ENCODE data around the gene C19orf85.

C19orf85 gene

DNA sequence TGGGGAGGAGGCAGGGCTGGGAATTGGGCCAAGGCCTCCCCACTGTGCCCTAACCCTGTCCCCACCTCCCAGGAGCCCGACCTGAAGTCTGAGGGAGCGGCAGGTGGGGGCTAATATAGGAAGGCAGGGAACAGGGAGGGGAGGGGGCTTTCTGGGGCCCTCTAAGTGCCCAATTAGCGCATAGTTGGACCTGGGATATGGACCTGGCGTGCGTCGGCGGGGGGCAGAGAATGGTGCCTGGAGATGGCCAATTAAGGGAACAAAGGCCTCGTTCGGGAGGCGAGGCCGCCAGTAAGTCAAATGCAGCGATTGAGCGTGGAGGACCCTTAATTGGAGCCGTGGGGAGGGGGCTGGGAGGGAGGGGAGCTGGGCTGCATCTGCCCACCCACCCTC is at the start of gene C19orf85:
C19orf85 (minus strand) TSS at position 90 of the 393 bp plus-strand sequence. CDS start 197 bp downstream, outside the sequence.
- Histone ChIP-seq H3K9ac (ENCODE audit: insufficient read length) (no peak within 1 kb of the TSS), H3K36me3 (ENCODE audit: insufficient read depth, low read length) (no peaks in the 10 kb centered on the region), H3K9me3 (ENCODE audit: low read depth, low read length) (no peaks in the 10 kb centered on the region), H3K27ac (no peak within 1 kb of the TSS), H3K4me3 (no peak within 1 kb of the TSS)
- no peak for DNase-seq (ENCODE audit: low read depth, low spot score)
- no peak for TF ChIP-seq POLR2AphosphoS5 (IDR thresholded peaks at IDR 0.05; ENCODE audit: borderline replicate concordance, low read depth, low read length)
- TF ChIP-seq FOXP2 (optimal IDR thresholded peaks at IDR 0.05; ENCODE audit: control extremely low read depth, extremely low read length, insufficient read depth), result no peak
- no peak for TF ChIP-seq EZH2 (IDR thresholded peaks at IDR 0.05)

DNA sequence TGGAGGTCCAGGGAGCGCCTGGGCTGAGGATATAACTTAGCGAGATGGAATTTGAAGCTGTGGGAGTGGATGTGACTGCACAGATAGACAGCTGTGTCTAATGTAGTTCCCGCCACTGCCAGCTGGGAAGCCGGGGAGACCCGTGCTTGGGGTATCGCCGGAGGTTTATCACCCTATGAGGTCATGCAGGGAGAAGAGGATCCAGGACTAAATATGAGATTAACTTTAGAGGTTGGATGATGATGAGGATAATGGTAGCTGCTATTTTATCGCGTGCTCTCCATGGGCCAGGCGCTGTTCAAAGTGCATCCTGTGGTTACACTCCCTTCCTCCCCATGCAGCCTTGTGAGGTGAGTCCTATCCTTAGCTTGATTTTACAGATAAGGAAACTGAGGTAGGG is 43.6 kb upstream of the C19orf85 start:
- Histone ChIP-seq H3K9me3 (ENCODE audit: low read depth, low read length) (no peaks in the 10 kb centered on the region), H3K9ac (ENCODE audit: insufficient read length) (no peak overlapping the region), H3K27ac (no peak overlapping the region), H3K4me3 (no peak overlapping the region), H3K36me3 (ENCODE audit: insufficient read depth, low read length) (no peaks in the 10 kb centered on the region)
- DNase-seq (ENCODE audit: low read depth, low spot score), result no peak
- no peak for TF ChIP-seq POLR2AphosphoS5 (IDR thresholded peaks at IDR 0.05; ENCODE audit: borderline replicate concordance, low read depth, low read length)

DNA sequence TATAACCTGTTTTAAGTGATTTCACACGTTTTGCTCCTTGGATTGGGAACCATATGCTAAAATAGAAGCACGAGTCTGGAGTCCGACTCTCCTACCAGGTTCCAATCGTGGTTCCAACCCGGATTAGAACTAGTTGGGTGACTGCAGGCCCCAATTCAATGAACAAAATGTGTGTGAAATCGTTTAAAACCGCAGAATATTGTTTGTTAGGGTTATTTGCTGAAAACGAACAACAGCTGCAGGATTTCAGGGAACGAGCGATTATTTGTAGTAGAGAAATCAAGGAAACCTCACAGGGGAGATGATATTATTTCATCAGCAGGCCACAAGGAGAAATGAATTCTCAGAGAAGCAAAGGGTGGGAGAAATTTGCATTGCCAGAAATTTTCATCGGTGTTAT is 40.4 kb upstream of the C19orf85 start:
- H3K9me3 ChIP-seq (ENCODE audit: low read depth, low read length), result no peaks in the 10 kb centered on the region
- H3K27ac ChIP-seq, result no peak overlapping the region
- H3K36me3 ChIP-seq (ENCODE audit: insufficient read depth, low read length), result no peaks in the 10 kb centered on the region
- no peak overlapping the region for H3K4me3 ChIP-seq
- H3K9ac ChIP-seq (ENCODE audit: insufficient read length), result no peak overlapping the region
- TF ChIP-seq EZH2 (IDR thresholded peaks at IDR 0.05), result no peak
- no peak for TF ChIP-seq POLR2AphosphoS5 (IDR thresholded peaks at IDR 0.05; ENCODE audit: borderline replicate concordance, low read depth, low read length)
- no peak for TF ChIP-seq FOXP2 (optimal IDR thresholded peaks at IDR 0.05; ENCODE audit: control extremely low read depth, extremely low read length, insufficient read depth)
- no peak for DNase-seq (ENCODE audit: low read depth, low spot score)

DNA sequence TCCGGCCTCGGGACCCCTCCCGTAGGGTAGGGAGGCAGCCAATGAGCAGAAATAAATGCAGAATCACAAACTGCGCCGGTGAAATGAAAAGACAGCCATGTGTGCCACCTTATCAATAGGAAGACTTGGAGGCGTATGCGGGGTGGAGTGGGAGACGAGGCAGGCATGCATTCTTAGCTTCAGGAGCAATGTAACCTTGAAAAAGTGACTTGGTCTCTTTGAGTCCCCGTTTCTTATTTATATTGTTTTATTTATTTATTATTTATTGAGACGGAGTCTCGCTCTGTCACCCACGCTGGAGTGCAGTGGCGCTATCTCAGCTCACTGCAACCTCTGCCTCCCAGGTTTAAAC is 39.7 kb upstream of the C19orf85 start:
- no peak overlapping the region for H3K9ac ChIP-seq (ENCODE audit: insufficient read length)
- TF ChIP-seq POLR2AphosphoS5 (IDR thresholded peaks at IDR 0.05; ENCODE audit: borderline replicate concordance, low read depth, low read length) (no peak), FOXP2 (optimal IDR thresholded peaks at IDR 0.05; ENCODE audit: control extremely low read depth, extremely low read length, insufficient read depth) (no peak), EZH2 (IDR thresholded peaks at IDR 0.05) (no peak)
- no peak for DNase-seq (ENCODE audit: low read depth, low spot score)
- peak overlapping the region; percentile 75 for H3K4me3 ChIP-seq
- no peak overlapping the region for H3K27ac ChIP-seq
- no peaks in the 10 kb centered on the region for H3K9me3 ChIP-seq (ENCODE audit: low read depth, low read length)
- H3K36me3 ChIP-seq (ENCODE audit: insufficient read depth, low read length), result no peaks in the 10 kb centered on the region

DNA sequence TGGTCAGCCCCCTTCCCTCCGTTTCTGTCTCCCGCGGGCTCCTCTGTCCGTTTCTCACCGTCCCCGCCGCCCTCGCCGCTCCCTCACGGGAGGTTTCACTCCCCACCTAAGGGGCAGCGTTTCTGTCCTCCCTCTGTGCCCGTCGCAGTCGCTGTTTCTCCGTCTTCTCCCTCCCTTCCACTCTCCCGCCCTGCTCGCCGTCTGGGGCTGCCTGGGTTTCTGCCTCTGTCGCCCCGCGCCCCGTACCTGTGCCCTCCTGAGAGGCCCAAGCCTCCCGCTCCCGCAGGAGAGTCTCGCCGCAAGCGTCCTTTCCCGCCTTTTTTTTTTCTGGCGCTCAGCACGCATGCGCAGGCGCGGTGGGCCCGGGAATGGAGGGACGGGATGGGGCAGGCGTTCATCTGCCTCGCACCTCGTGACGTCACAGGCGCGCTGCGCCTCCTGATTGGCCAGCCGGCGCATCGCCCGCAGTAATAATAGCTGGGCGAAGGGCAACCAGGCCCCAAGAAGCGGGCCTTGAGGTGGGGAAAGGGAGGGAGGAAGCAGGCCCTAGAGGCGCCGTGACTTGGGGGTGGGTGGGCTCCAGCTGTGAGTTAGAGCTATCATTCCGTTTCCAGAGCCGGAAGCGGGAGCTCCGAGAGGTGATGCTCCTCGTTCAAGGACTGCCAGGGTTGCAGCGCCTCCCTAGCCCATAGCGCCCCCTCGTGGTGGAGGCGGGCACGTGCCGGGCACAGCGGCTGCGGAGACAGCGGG is 39.1 kb upstream of the C19orf85 start:
- Histone ChIP-seq H3K27ac (no peak overlapping the region), H3K9ac (ENCODE audit: insufficient read length) (no peak overlapping the region), H3K4me3 (peak overlapping the region; percentile 75), H3K9me3 (ENCODE audit: low read depth, low read length) (no peaks in the 10 kb centered on the region), H3K36me3 (ENCODE audit: insufficient read depth, low read length) (no peaks in the 10 kb centered on the region)
- TF ChIP-seq EZH2 (IDR thresholded peaks at IDR 0.05) (no peak), FOXP2 (optimal IDR thresholded peaks at IDR 0.05; ENCODE audit: control extremely low read depth, extremely low read length, insufficient read depth) (peak; percentile 35), POLR2AphosphoS5 (IDR thresholded peaks at IDR 0.05; ENCODE audit: borderline replicate concordance, low read depth, low read length) (no peak)
- peak; percentile 44 for DNase-seq (ENCODE audit: low read depth, low spot score)

DNA sequence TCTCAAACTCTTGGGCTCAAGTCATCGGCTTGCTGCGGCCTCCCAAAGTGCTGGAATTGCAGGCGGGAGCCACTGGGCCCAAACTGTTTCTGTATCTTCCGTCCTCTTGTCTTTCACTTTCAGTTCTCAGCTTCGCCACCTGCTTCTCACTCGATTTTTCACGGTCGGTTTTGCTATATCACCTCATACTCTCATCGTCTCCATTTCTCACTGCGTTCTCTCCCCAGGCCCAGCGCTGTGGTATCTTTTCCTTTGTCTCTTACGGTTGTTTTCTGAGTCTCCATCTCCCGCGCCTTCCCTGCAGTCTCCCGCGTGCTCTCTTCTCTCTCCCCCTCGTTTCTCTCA is 38.6 kb upstream of the C19orf85 start:
- no peak for DNase-seq (ENCODE audit: low read depth, low spot score)
- no peak overlapping the region for H3K9ac ChIP-seq (ENCODE audit: insufficient read length)
- no peaks in the 10 kb centered on the region for H3K9me3 ChIP-seq (ENCODE audit: low read depth, low read length)
- H3K27ac ChIP-seq, result no peak overlapping the region
- no peaks in the 10 kb centered on the region for H3K36me3 ChIP-seq (ENCODE audit: insufficient read depth, low read length)
- no peak overlapping the region for H3K4me3 ChIP-seq
- TF ChIP-seq EZH2 (IDR thresholded peaks at IDR 0.05), result no peak

DNA sequence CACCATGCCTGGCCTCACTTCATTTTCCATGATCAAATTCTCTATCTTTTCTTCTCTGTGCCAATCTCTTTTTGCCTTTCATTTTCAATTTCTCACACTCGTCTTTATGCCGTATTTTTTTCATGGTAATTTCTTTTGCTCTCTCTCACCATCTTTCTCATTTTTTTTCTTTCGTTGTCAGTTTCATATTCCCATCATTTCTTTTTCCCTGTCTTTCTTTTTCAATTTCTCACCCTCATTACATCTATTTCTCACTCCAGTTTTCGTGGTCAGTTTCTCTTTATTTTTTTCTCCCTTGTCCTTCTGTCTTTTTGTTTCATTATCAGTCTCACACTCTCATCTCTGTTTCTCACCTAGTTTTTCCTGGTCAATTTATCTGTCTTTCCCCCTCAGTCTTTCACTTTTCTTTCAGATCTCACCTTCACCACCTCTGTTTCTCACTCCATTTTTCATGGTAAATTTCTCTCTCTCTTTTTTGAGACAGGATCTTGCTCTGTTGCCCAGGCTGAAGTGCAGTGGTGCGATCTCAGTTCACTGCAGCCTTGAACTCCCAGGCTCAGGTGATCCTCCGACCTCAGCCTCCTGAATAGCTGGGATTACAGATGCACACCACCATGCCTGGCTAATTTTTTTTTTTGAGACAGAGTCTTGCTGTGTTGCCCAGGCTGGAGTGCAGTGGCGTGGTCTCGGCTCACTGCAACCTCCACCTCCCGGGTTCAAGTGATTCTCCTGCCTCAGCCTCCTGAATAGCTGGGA is 37.8 kb upstream of the C19orf85 start:
- Histone ChIP-seq H3K36me3 (ENCODE audit: insufficient read depth, low read length) (no peaks in the 10 kb centered on the region), H3K27ac (no peak overlapping the region), H3K9ac (ENCODE audit: insufficient read length) (no peak overlapping the region), H3K4me3 (no peak overlapping the region), H3K9me3 (ENCODE audit: low read depth, low read length) (no peaks in the 10 kb centered on the region)
- DNase-seq (ENCODE audit: low read depth, low spot score), result no peak
- TF ChIP-seq POLR2AphosphoS5 (IDR thresholded peaks at IDR 0.05; ENCODE audit: borderline replicate concordance, low read depth, low read length), result no peak

DNA sequence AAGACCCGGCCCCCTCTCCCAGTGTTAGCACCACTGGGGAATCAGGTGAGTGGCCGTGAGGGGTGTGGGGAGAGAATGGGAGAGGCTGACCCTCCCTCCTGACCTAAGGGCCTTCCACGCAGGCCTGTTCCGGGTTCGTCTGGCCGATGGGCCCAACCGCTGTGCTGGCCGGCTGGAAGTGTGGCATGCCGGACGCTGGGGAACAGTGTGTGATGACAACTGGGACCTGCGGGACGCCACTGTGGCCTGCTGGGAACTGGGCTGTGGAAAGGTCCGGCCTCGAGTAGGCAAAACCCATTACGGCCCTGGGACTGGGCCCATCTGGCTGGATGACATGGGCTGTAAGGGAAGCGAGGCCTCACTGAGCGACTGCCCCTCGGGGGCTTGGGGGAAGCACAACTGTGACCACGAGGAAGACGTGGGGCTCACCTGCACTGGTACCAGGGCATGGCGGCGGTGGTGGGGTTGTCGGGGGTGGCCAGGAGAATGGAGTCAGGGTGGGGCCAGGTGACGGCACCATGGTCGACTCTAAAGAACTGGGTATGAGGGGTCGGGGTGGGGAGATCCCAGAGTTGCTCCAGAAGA is 35.9 kb upstream of the C19orf85 start:
- H3K9me3 ChIP-seq (ENCODE audit: low read depth, low read length), result no peaks in the 10 kb centered on the region
- H3K36me3 ChIP-seq (ENCODE audit: insufficient read depth, low read length), result no peaks in the 10 kb centered on the region
- DNase-seq (ENCODE audit: low read depth, low spot score), result no peak
- H3K9ac ChIP-seq (ENCODE audit: insufficient read length), result no peak overlapping the region
- TF ChIP-seq FOXP2 (optimal IDR thresholded peaks at IDR 0.05; ENCODE audit: control extremely low read depth, extremely low read length, insufficient read depth), result no peak
- TF ChIP-seq EZH2 (IDR thresholded peaks at IDR 0.05), result no peak
- no peak for TF ChIP-seq POLR2AphosphoS5 (IDR thresholded peaks at IDR 0.05; ENCODE audit: borderline replicate concordance, low read depth, low read length)
- H3K27ac ChIP-seq, result no peak overlapping the region
- no peak overlapping the region for H3K4me3 ChIP-seq
